Measurements from ENCODE around the gene SLC18B1. TPM values are rescaled to one million over a fixed set of nuclear protein-coding genes. Genes with fewer than 3 reads are reported as not detected.

SLC18B1 gene
- total RNA-seq: 4.8 and 11.2 TPM in 2 replicates

GRCh38 chr6:132797951-132798868 lies at the start of gene SLC18B1:
TSS of gene SLC18B1 (minus strand) at chr6:132798637. CDS start at chr6:132798456, 181 bp downstream.
- peak within 1 kb of the TSS; percentile 70 for H3K4me3 ChIP-seq (ENCODE audit: low read depth, low read length)
- TF ChIP-seq CTCF (IDR thresholded peaks at IDR 0.05; ENCODE audit: insufficient read depth, low read depth, low read length): no peak
- no peak for DNase-seq (ENCODE audit: low read depth)

GRCh38 chr6:132843316-132844035 lies 45.0 kb upstream of the SLC18B1 start:
- no peak overlapping the region for H3K4me3 ChIP-seq (ENCODE audit: low read depth, low read length)
- no peak for DNase-seq (ENCODE audit: low read depth)

GRCh38 chr6:132841966-132842365 lies 43.5 kb upstream of the SLC18B1 start:
- H3K4me3 ChIP-seq (ENCODE audit: low read depth, low read length): no peak overlapping the region
- no peak for DNase-seq (ENCODE audit: low read depth)
- TF ChIP-seq CTCF (IDR thresholded peaks at IDR 0.05; ENCODE audit: insufficient read depth, low read depth, low read length): no peak

More at GRCh38 chr6:132843316-132844035, 45.0 kb upstream of the SLC18B1 start:
- no peak for TF ChIP-seq CTCF (IDR thresholded peaks at IDR 0.05; ENCODE audit: insufficient read depth, low read depth, low read length)

GRCh38 chr6:132832891-132833290 lies 34.5 kb upstream of the SLC18B1 start:
- no peak for TF ChIP-seq CTCF (IDR thresholded peaks at IDR 0.05; ENCODE audit: insufficient read depth, low read depth, low read length)
- H3K4me3 ChIP-seq (ENCODE audit: low read depth, low read length): no peak overlapping the region
- DNase-seq (ENCODE audit: low read depth): no peak

GRCh38 chr6:132830334-132830751 lies 31.9 kb upstream of the SLC18B1 start:
- TF ChIP-seq CTCF (IDR thresholded peaks at IDR 0.05; ENCODE audit: insufficient read depth, low read depth, low read length): peak; percentile 50
- no peak overlapping the region for H3K4me3 ChIP-seq (ENCODE audit: low read depth, low read length)
- DNase-seq (ENCODE audit: low read depth): peak; percentile 45

- peak; percentile 32 for DNase-seq (ENCODE audit: low read depth)
- TF ChIP-seq CTCF (IDR thresholded peaks at IDR 0.05; ENCODE audit: insufficient read depth, low read depth, low read length): no peak
- no peak overlapping the region for H3K4me3 ChIP-seq (ENCODE audit: low read depth, low read length)
Measured at GRCh38 chr6:132820629-132821381, 22.4 kb upstream of the SLC18B1 start.

Measured in fibroblast of villous mesenchyme (primary cell).